GM18517 (cell line): ENCODE measurements around the gene CCDC190.
A peak's percentile ranks its signal among the peaks of the same experiment; 100 is the strongest.
"Not testable (repeated sequence)": the region's sequence is repeated elsewhere in the genome, so short reads cannot be mapped to it uniquely, and the experiment has no call there.

Experiments used
- ATAC-seq: cut with Tn5 transposase; IDR thresholded peaks from one replicate; pipeline ENCODE4 v1.9.1; 2021; ENCODE audit warnings: mild to moderate bottlenecking, moderate library complexity; ENCODE audit not compliant: unreplicated experiment

The CCDC190 gene

DNA sequence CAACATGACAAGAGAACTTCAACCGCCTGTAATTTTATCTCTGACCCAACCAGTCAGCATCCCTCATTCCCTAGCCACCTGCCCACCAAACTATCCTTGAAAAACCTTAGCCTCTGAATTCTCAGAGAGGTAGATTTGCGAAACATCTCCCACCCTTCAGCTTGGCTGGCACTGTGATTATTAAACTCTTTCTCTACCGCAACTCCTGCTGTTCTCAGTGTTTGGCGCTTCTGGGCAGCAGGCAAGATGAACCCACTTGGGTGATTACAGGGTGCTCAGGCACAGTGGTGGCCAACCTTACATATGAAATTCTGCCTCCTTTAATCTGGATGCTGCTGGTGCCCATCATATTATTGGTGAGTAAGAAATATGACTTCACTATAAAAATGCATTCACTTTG lies 22.1 kb downstream of the CCDC190 start:
- ATAC-seq = no peak

DNA sequence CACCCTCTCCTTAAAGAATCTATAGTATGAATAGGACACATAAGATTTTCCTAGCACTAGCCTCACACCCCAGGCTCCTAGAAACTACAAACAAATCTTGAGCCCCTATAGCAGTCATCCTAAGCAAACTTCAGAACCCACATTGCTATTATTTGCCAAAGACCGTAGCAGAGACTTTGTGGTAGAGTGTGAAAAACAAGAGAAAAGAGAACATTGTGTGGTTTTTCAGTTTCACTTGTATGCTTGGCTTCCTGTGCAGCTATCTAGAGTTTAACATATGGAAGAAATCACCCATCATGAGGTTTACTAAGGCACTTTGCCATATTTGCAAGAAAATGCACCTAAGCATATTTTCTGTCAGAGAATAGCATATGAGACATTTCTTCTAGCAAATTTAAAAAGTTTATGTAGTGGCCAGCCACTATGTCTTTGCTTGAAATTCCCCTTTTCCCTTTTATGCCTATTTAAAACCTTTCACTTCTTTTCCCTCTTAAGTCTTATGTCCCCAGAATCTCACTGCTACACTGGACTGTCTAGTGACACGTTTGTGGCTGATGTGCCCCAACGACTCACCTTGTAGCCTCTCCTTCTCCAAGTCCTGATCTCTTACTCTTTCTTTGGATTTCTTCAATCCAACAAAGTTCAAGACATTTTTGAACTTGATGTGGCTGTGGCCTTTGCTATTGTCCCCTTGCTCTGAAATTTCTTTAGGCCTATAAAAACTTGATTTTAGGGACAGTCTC lies 25.6 kb downstream of the CCDC190 start:
- peak; percentile 84 for ATAC-seq

DNA sequence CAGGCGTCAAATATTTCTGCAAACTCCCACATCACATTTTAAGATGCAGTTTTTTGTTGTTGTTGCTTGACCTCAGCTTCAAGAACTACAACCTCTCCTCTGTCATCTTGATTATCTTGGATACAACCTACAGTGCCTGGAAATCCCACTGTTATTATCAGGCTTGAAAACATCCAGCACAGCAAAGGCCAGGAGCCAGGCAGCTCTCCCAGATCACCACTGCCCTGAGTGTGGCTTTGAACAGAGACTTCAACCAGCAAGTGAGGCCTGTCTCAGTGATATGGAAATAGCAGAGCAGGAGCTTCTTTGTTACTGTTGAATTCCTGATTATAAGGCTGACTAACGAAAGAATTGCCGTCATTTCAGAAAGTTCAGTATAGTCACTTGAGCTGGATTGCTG lies 28.5 kb downstream of the CCDC190 start:
- no peak for ATAC-seq

DNA sequence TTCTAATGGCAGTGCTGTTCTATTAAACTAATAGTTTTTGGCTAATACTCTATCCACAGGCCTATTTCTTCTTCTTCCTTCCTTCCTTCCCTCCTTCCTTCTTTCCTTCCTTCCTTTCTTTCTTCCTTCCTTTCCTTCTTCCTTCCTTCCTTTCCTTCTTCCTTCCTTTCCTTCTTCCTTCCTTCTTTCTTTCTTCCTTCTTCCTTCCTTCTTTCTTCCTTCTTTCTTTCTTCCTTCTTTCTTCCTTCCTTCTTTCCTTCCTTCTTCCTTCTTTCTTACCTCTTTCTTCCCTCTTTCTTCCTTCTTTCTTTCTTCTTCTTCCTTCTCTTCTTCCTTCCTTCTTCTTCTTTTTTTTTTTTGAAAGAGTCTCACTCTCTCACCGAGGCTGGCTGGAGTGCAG lies 31.7 kb downstream of the CCDC190 start:
- ATAC-seq = no peak

DNA sequence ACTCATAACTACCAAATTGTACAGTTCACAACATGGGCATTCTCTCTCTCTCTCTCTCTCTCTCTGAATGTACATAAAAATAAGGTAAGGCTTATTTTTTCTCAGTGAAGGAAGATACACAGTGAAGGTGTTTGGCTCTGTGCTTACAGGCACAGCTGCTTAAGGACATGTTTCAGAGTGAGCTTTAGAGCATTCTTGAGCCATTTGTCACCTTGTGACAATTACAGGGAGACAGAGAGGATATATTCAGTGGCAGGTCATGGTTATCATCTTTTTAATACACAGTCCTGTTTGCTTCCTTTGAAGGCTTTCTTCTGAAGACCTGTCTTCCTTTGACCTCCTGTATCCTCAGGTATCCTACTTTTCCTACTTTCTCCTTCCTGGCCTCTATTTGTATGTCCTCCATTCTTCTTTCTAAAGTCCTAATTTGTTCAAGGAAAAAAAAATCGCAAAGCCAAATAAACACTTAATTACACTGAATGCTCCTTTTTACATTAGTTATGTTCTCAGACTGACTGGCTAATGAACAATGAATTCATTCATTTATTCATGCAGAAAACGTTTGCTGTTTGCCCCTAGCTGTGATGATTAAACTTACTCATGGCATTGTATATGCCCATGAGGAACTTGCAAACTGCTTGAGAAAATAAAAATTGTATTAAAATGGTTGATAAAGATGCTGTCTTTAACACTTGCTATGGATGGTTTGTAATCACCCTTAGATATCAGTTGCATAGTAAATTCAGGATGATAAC lies 37.0 kb downstream of the CCDC190 start:
- no peak for ATAC-seq

DNA sequence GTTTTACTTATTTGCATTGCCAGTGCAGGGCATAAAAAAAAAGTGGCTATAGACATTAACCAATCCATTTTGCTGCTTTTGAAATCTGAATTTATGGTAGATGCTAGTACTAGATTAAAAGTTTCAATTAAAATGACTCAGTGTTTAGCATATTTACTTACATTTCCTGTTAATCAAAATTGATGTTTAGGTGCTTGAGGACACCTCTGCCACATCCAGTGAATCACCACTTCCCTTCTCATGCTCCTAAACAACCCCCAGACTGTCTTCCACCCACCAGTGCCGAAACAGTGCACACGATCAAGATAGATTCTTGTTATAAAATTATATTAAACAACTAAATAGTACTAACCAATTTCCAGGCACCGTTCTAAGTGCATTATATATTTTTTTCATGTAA lies 37.7 kb downstream of the CCDC190 start:
- ATAC-seq = no peak

DNA sequence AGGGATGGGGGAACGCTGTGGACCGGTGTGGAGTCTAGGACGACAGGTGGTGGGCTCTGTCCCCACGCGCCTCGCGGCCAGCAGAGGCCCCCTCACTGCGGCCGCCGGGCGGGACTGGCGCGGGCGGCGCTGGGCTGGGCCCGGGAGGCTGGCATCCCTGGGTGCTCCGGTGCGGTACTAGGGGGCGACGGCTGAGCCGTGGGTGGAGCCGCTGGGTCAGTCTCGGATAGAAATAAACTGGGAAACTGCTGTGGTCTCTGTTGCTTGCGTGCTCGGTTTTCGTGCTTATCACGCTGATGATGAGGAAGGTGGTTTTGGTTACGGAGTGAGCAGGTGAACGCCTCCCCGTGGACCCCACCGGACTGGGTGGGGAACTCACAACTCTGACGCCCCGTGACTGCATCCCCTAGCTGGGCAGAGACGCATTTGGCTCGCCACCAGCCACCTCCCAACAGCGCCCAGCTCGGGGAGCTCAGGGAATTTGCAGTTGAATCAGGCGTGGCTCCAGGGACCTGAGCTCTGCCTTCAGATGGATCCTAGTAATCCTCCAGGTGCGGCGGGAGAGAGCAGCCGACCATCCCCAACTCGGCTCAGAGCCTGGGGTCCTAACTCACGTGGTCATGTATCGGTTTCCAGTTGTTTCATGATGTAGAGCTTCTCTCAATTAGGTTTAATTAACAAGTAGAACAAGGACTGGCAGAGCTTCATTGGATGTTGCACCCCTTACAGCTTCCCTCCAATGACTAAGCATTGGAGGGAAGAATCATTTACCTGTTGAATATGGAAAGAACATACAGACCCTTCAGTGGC lies 38.4 kb downstream of the CCDC190 start:
- no peak for ATAC-seq

DNA sequence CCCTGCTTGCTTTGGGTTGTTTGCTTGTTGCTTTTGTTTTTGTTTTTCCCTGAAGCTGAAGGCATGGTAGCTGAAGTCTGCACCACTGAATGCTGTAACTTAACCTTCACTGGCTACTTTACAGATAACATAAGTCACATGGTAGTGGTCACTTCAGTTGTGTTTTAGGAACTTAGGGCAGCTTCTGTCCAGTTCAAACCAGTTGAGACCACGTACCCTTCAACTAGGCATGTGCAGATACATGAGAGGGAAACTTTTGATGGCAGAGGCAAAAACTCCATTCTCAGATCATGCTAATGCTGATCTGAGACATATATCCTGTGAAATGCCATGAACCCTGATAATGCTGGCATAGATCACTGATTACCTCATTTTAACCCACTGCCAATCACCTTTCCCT lies 42.3 kb downstream of the CCDC190 start:
- ATAC-seq = not testable (repeated sequence)

DNA sequence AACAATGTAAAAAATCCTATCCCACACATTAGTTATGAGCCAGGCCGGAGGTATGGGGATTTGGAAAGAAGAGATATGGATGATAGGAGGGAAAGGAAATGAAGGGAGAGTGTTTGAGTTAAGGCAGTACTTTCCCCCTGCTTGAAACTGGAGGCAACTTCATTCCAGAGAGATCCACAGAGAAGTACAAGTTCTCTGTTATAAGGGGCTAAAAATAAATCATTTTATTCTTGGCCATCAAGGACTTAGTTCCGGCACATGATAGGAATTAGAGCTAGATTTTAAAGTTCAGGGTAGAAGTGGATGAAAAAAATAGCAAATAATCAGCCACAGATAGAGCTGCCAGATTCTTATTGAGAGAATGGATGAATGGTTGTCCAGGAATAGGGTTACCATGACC lies 42.8 kb downstream of the CCDC190 start:
- not testable (repeated sequence) for ATAC-seq

DNA sequence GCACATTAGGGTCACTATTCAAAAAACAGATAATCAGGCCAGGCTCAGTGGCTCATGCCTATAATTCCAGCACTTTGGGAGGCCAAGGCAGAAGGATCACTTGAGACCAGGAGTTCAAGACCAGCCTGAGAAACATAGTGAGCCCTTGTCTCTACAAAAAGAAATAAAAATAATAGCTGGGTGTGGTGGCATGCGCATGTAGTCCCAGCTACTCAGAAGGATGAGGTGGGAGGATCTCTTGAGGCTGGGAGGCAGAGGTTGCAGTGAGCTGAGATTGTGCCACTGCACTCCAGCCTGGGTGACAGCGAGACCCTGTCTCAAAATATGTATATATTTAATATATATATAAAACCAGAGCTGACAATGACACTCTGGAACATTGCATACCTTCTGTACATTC lies 48.6 kb downstream of the CCDC190 start:
- not testable (repeated sequence) for ATAC-seq

DNA sequence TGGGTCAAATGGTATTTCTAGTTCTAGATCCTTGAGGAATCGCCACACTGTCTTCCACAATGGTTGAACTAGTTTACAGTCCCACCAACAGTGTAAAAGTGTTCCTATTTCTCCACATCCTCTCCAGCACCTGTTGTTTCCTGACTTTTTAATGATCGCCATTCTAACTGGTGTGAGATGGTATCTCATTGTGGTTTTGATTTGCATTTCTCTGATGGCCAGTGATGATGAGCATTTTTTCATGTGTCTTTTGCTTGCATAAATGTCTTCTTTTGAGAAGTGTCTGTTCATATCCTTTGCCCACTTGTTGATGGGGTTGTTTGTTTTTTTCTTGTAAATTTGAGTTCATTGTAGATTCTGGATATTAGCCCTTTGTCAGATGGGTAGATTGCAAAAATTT lies 53.5 kb downstream of the CCDC190 start:
- not testable (repeated sequence) for ATAC-seq
